Tibial nerve (tissue), 4 donors: ENCODE data around the gene HSPG2. TPM values are rescaled to one million over a fixed set of nuclear protein-coding genes. Genes with fewer than 3 reads are reported as not detected.
A peak's percentile ranks its signal among the peaks of the same experiment; 100 is the strongest.

ENCODE experiments used
- DNase-seq, 2 donors: peaks; one replicate each; pipeline ENCODE4 v3.0.0-alpha.2; 2019; ENCODE audit warnings: low spot score in 2 of 2
- H3K27ac ChIP-seq, 4 donors: fragments of 200-600 bp; sonication (generic) in 3 of 4; one replicate each; pipeline ENCODE4 v1.5.1; 2017 to 2019; ENCODE audit warnings: mild to moderate bottlenecking in 1 of 4
- H3K27me3 ChIP-seq, 2 donors: fragments of 200-600 bp; sonication (generic) in 1 of 2; one replicate each; pipeline versions ENCODE4 v1.5.1 to v1.6.0; 2017 to 2019
- H3K36me3 ChIP-seq, 3 donors: fragments of 200-600 bp; sonication (generic); one replicate each; pipeline ENCODE4 v1.5.1; 2018 to 2019
- H3K4me1 ChIP-seq, 4 donors: fragments of 200-600 bp; sonication (generic) in 3 of 4; one replicate each; pipeline ENCODE4 v1.5.1; 2017 to 2019
- H3K4me3 ChIP-seq, 4 donors: fragments of 200-600 bp; sonication (generic) in 3 of 4; one replicate each; pipeline ENCODE4 v1.5.1; 2017 to 2019; ENCODE audit warnings: mild to moderate bottlenecking in 1 of 4, moderate library complexity in 1 of 4
- H3K9me3 ChIP-seq, 4 donors: fragments of 200-600 bp; sonication (generic) in 3 of 4; one replicate each; pipeline ENCODE4 v1.5.1; 2017 to 2019
- EP300 ChIP-seq, 2 donors: sonication (generic); formaldehyde crosslinking; IDR thresholded peaks; one replicate each; pipeline ENCODE4 v1.6.1; 2017; ENCODE audit warnings: antibody characterized with exemption in 2 of 2, mild to moderate bottlenecking in 1 of 2
- POLR2A ChIP-seq, 2 donors: fragments of 450-650 bp; IDR thresholded peaks; one replicate each; pipeline ENCODE4 v1.6.1; 2017; ENCODE audit warnings: antibody characterized with exemption in 2 of 2, mild to moderate bottlenecking in 2 of 2, moderate library complexity in 2 of 2
- WGBS, 2 donors: methylation state at CpG; one replicate each; pipeline ENCODE4 v1.1.5; 2018; 5-methylcytosine and 5-hydroxymethylcytosine counted together
- total RNA-seq, 4 donors: library from RNA; depleted of rRNA; stranded (reverse); fragments of >200 nt; gene quantifications; one replicate each; pipeline ENCODE4 v1.1.0, GENCODE V29; 2016
- TF ChIP-seq, protein P1 (sequence below), 5 experiments: fragments of 200-600 bp in 3 of 5; fragments of 450-650 bp in 2 of 5; sonication (generic) in 3 of 5; IDR thresholded peaks; one replicate each; pipeline ENCODE4 v1.5.1; 2016 to 2019; ENCODE audit warnings: antibody characterized with exemption in 5 of 5, mild to moderate bottlenecking in 3 of 5, moderate library complexity in 2 of 5

The HSPG2 gene
- total RNA-seq, 4 donors from 2014 or later: 292 to 486 (median 404) TPM

DNA sequence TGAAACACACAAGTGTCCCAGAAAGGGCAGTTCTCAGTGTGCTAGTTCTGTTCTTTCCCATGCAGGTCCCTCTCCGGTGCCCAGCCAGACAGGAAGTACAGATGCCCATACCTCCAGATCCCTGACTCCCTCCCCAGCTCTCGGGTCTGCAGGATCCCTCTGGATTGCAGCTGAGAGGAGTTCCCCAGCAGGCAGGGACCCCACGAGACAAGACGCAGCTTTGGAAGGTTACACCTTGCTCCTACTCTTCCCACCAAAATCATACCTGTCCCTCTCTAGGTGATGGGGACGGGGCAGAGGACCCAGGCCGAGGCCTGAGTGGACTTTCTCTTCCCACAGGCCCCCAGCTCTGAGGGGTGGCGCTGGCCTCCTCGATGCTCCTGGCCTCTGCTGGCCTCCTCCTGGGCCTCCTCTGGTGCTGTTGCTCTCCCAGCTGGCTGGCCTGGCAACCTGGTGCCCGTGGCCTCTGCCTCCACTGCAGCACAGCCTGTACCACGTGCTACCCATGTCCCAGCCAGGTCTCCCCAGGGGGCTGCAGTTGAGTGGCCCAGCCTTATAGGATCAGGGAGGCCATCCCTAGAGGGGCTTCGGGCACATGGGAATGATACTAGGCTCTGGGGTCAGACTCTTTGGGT lies 115.6 kb downstream of the HSPG2 start:
- peaks cover 0 to 5% (median 0%) of the 10 kb centered on the region in 4 donors for H3K4me1 ChIP-seq
- no peak overlapping the region for H3K4me3 ChIP-seq
- H3K36me3 ChIP-seq: peaks cover 0 to 69% (median 0%) of the 10 kb centered on the region in 3 donors
- H3K27ac ChIP-seq: no peak overlapping the region
- DNase-seq: no peak
- 90 to 91% methylated on average over 10 to 11 of the region's 11 CpGs for WGBS, 2 donors
- no peaks in the 10 kb centered on the region for H3K27me3 ChIP-seq
- TF ChIP-seq EP300 (IDR thresholded peaks at IDR 0.05): peak in 1 of 2 donors; percentile 1
- TF ChIP-seq, protein P1, sequence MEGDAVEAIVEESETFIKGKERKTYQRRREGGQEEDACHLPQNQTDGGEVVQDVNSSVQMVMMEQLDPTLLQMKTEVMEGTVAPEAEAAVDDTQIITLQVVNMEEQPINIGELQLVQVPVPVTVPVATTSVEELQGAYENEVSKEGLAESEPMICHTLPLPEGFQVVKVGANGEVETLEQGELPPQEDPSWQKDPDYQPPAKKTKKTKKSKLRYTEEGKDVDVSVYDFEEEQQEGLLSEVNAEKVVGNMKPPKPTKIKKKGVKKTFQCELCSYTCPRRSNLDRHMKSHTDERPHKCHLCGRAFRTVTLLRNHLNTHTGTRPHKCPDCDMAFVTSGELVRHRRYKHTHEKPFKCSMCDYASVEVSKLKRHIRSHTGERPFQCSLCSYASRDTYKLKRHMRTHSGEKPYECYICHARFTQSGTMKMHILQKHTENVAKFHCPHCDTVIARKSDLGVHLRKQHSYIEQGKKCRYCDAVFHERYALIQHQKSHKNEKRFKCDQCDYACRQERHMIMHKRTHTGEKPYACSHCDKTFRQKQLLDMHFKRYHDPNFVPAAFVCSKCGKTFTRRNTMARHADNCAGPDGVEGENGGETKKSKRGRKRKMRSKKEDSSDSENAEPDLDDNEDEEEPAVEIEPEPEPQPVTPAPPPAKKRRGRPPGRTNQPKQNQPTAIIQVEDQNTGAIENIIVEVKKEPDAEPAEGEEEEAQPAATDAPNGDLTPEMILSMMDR (IDR thresholded peaks at IDR 0.05): no peak
- H3K9me3 ChIP-seq: no peaks in the 10 kb centered on the region

DNA sequence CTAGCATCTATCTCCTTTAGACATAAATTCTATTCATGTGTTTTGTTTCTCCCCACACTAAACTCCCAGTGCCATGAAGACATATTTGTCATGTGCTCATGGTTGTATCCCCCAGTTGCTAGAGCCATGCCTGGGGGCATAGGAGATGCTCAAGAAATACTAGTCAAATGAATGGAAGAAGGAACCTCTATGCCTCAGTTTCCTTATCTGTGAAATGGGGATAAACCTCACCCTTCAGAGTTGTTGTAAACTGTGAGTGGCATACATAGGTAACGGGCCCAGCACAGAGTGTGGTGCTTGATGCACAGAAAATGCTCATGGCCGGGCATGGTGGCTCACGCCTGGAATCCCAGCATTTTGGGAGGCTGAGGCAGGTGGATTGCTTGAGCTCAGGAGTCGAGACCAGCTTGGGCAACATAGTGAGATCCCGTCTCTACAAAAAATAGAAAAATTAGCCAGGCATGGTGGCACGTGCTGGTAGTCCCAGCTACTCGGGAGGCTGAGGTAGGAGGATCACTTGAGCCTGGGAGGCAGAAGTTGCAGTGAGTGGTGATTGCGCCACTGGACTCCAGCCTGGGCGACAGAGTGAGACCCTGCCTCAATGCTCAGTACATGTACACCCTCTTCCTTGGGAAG lies 116.4 kb downstream of the HSPG2 start:
- Histone ChIP-seq H3K4me1 (peaks cover 0 to 9% (median 0%) of the 10 kb centered on the region in 4 donors), H3K36me3 (peaks cover 0 to 61% (median 0%) of the 10 kb centered on the region in 3 donors), H3K27me3 (no peaks in the 10 kb centered on the region), H3K4me3 (no peak overlapping the region), H3K9me3 (no peaks in the 10 kb centered on the region), H3K27ac (no peak overlapping the region)
- DNase-seq: no peak
- WGBS, 2 donors: 91% methylated on average over 9 of the region's 9 CpGs
- TF ChIP-seq POLR2A (IDR thresholded peaks at IDR 0.05) (no peak), EP300 (IDR thresholded peaks at IDR 0.05) (no peak)
- TF ChIP-seq, protein P1 (IDR thresholded peaks at IDR 0.05): no peak

DNA sequence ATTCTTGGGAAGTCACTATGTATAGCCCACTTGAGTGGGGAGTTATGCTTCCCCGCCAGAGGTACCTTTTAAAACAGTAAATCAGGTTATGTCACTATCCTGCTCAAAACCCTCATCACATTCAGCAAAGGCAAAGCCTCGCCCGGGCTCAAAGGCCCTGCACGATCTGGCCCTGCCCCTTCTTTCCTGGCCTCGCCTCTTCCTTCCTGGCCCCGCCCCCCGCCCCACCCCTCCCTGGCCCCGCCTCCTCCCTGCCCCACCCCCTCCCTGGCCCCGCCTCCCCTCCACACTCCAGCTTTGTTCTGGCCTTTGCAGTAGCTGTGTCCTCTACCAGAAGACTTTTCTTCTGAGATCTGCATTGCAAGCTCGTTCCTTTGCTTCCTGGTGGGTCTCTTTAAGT lies 118.5 kb downstream of the HSPG2 start:
- H3K36me3 ChIP-seq: peaks cover 0 to 40% (median 0%) of the 10 kb centered on the region in 3 donors
- no peak for DNase-seq
- H3K9me3 ChIP-seq: no peaks in the 10 kb centered on the region
- H3K4me1 ChIP-seq: peaks cover 0 to 18% (median 3%) of the 10 kb centered on the region in 4 donors
- no peak for TF ChIP-seq EP300 (IDR thresholded peaks at IDR 0.05)
- TF ChIP-seq, protein P1 (IDR thresholded peaks at IDR 0.05): no peak
- TF ChIP-seq POLR2A (IDR thresholded peaks at IDR 0.05): no peak
- H3K27ac ChIP-seq: no peak overlapping the region
- peaks cover 0 to 10% of the 10 kb centered on the region in 2 donors for H3K27me3 ChIP-seq
- WGBS, 2 donors: 22 to 24% methylated on average over 9 to 10 of the region's 10 CpGs
- no peak overlapping the region for H3K4me3 ChIP-seq

DNA sequence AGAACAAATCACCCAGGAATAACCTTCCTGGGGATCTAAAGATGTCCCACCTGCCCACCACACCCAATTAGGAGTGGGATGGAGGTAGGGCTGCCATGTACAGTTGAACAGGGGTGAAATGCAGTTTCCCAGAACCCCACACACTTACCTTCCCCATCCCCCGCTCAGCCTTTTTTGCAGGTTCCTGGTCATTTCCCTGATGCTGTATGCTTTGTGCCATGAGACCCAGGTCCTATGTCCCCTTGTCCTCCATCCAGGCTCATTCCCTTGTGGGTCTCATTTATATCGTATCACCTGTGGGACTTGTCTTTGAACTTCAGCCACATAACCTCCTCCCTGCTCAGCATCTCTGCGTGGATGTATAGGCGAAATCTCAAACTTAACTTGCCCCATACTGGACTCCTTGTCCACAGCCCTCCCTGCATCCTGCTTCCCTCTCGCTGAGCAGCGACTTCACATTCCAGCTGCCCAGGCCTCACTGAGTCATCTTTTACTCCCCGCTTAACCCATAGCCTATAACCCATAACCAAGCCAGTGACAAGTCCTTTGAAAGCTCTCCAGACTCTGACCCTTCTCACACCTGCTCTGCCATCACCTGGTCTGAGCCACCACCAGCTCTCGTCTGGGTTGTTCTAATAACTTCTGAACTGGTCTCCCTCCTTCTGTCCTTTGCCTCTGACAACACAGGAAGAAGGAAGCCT lies 120.4 kb downstream of the HSPG2 start:
- 82 to 83% methylated on average over 8 of the region's 8 CpGs for WGBS, 2 donors
- DNase-seq: no peak
- H3K4me3 ChIP-seq: no peak overlapping the region
- H3K36me3 ChIP-seq: peaks cover 0 to 21% (median 0%) of the 10 kb centered on the region in 3 donors
- H3K27ac ChIP-seq: no peak overlapping the region
- H3K27me3 ChIP-seq: peaks cover 0 to 17% of the 10 kb centered on the region in 2 donors
- peaks cover 0 to 18% (median 3%) of the 10 kb centered on the region in 4 donors for H3K4me1 ChIP-seq
- no peaks in the 10 kb centered on the region for H3K9me3 ChIP-seq
- TF ChIP-seq EP300 (IDR thresholded peaks at IDR 0.05): no peak
- TF ChIP-seq POLR2A (IDR thresholded peaks at IDR 0.05): no peak
- TF ChIP-seq, protein P1 (IDR thresholded peaks at IDR 0.05): no peak
